Skeletal muscle tissue (tissue), 4 donors: ENCODE results near the gene XPC. TPM values are rescaled to one million over a fixed set of nuclear protein-coding genes. Genes with fewer than 3 reads are reported as not detected.

ENCODE experiments used
- H3K27ac ChIP-seq: one replicate; pipeline ENCODE4 v1.7.0; 2013; ENCODE audit warnings: mild to moderate bottlenecking, low read depth, low read length, inconsistent platforms
- H3K27me3 ChIP-seq, 3 donors: one replicate each; pipeline ENCODE4 v1.7.0; 2013; ENCODE audit warnings: low read length in 3 of 3; ENCODE audit not compliant: control insufficient read depth in 3 of 3, insufficient read depth in 3 of 3
- H3K36me3 ChIP-seq, 3 donors: one replicate each; pipeline ENCODE4 v1.7.0; 2013; ENCODE audit warnings: low read length in 3 of 3; ENCODE audit not compliant: control insufficient read depth in 3 of 3, insufficient read depth in 3 of 3
- H3K4me1 ChIP-seq, 3 donors: one replicate each; pipeline ENCODE4 v1.7.0; 2013; ENCODE audit warnings: low read length in 3 of 3, mild to moderate bottlenecking in 3 of 3; ENCODE audit not compliant: control insufficient read depth in 3 of 3, insufficient read depth in 3 of 3
- H3K4me3 ChIP-seq, 3 donors: one replicate each; pipeline ENCODE4 v1.7.0; 2013; ENCODE audit warnings: low read length in 3 of 3
- H3K9ac ChIP-seq, 3 donors: one replicate each; pipeline ENCODE4 v1.7.0; 2013; ENCODE audit warnings: low read length in 3 of 3, mild to moderate bottlenecking in 3 of 3, moderate library complexity in 2 of 3, low read depth in 1 of 3
- H3K9me3 ChIP-seq, 3 donors: one replicate each; pipeline ENCODE4 v1.7.0; 2013; ENCODE audit warnings: low read length in 3 of 3; ENCODE audit not compliant: control insufficient read depth in 3 of 3
- total RNA-seq: library from RNA; depleted of rRNA; stranded (reverse); fragments of >200 nt; gene quantifications from one replicate; pipeline ENCODE4 v1.2.3, GENCODE V29; 2014
- donor health status: Osteomylitis.

The XPC gene
- total RNA-seq, 1 donor from 2014 or later: 14.6 TPM

DNA sequence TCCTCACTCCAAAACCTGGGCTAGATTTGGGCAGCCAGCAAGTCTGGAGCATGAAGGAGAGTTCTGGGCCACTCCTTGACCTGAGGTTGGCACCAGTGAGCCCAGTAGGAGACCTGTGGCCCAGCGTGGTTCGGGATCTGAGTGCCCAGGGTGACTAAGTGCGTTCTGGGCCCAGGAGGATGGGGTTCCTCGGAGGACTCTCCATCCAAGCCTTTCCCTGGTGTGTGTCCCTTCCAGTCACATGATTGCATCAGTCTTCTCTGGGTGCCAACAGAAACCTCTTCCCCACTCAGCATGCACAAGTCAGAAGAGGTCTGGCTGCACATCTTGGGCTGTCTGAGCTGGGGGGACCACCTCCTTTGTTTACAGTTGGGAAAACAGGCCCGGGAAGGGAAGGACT lies 38.6 kb downstream of the XPC start:
- H3K27ac ChIP-seq: no peak overlapping the region
- no peaks in the 10 kb centered on the region for H3K9me3 ChIP-seq
- peaks cover 36 to 56% (median 53%) of the 10 kb centered on the region in 3 donors for H3K36me3 ChIP-seq
- peaks cover 35 to 61% (median 39%) of the 10 kb centered on the region in 3 donors for H3K4me1 ChIP-seq
- H3K4me3 ChIP-seq: no peak overlapping the region
- no peaks in the 10 kb centered on the region for H3K27me3 ChIP-seq
- H3K9ac ChIP-seq: peak overlapping the region in 1 of 3 donors; percentile 8

GRCh38 chr3:14138878-14139655 lies 39.3 kb downstream of the XPC start:
- Histone ChIP-seq H3K27me3 (no peaks in the 10 kb centered on the region), H3K4me3 (no peak overlapping the region), H3K27ac (peak overlapping the region; percentile 94), H3K9me3 (no peaks in the 10 kb centered on the region), H3K9ac (peak overlapping the region in 1 of 3 donors; percentile 8), H3K4me1 (peaks cover 29 to 54% (median 35%) of the 10 kb centered on the region in 3 donors), H3K36me3 (peaks cover 43 to 63% (median 59%) of the 10 kb centered on the region in 3 donors)

- no peak overlapping the region for H3K4me3 ChIP-seq
- H3K9ac ChIP-seq: peak overlapping the region in 2 of 3 donors; percentile 42 to 57
- peaks cover 51 to 70% (median 65%) of the 10 kb centered on the region in 3 donors for H3K36me3 ChIP-seq
- H3K9me3 ChIP-seq: no peaks in the 10 kb centered on the region
- H3K27ac ChIP-seq: peak overlapping the region; percentile 94
- peaks cover 24 to 50% (median 30%) of the 10 kb centered on the region in 3 donors for H3K4me1 ChIP-seq
- H3K27me3 ChIP-seq: no peaks in the 10 kb centered on the region
Measured at GRCh38 chr3:14138109-14138877, 40.1 kb downstream of the XPC start.

DNA sequence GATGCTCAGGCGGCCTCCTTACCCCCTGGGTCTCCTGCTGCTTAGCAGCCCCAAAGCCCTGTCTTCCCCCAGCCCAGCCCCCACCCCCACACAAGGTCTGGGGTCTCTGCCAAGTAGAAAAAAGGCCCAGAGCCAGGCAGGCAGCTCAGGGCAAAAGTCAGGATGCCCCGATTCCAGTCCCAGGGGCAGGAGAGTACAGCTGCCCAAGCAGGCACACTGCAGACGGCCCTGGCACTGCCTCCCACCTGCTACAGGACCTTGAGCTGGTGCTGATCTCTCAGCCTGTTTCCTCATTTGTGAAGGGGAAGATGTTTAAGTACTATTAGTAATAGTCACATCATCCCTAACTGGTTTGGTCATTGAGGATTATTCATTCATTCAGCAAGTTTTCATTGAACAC lies 41.0 kb downstream of the XPC start:
- H3K9ac ChIP-seq: peak overlapping the region in 2 of 3 donors; percentile 42 to 77
- peak overlapping the region in 2 of 3 donors; percentile 22 to 27 for H3K4me3 ChIP-seq
- H3K36me3 ChIP-seq: peaks cover 59 to 79% (median 74%) of the 10 kb centered on the region in 3 donors

DNA sequence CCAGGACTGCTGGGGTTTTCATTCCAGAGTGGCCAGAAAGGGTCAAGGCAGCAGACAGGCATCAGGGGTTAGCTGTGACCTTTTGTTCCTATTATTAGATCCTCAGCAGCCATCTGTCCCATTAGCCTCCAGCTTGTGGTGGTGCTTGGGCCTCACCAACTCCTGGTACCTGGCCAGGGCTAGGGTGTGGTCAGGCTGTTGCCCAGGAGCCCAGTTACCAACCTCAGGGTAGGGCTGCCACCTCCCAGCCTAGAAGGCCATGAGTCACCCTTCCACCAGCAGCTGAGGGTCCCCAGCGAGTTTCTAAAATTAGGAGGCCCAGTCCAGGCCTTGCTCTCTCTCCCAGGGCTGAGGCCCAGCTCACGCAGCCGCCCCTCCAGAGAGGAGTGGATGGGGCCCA lies 41.4 kb downstream of the XPC start:
- Histone ChIP-seq H3K9ac (peak overlapping the region; percentile 52 to 77 (median 66)), H3K4me3 (no peak overlapping the region), H3K27me3 (no peaks in the 10 kb centered on the region), H3K4me1 (peaks cover 24 to 48% (median 30%) of the 10 kb centered on the region in 3 donors), H3K9me3 (no peaks in the 10 kb centered on the region), H3K36me3 (peaks cover 61 to 81% (median 74%) of the 10 kb centered on the region in 3 donors), H3K27ac (peak overlapping the region; percentile 94)

More for the DNA sequence above, 41.0 kb downstream of the XPC start:
- Histone ChIP-seq H3K9me3 (no peaks in the 10 kb centered on the region), H3K27me3 (no peaks in the 10 kb centered on the region), H3K27ac (peak overlapping the region; percentile 94), H3K4me1 (peaks cover 24 to 50% (median 30%) of the 10 kb centered on the region in 3 donors)

- H3K27me3 ChIP-seq: no peaks in the 10 kb centered on the region
- no peak overlapping the region for H3K9ac ChIP-seq
- H3K4me3 ChIP-seq: no peak overlapping the region
- peaks cover 72 to 84% (median 78%) of the 10 kb centered on the region in 3 donors for H3K36me3 ChIP-seq
- peak overlapping the region; percentile 94 for H3K27ac ChIP-seq
- no peaks in the 10 kb centered on the region for H3K9me3 ChIP-seq
- peaks cover 19 to 42% (median 26%) of the 10 kb centered on the region in 3 donors for H3K4me1 ChIP-seq
Measured at GRCh38 chr3:14135581-14135980, 42.8 kb downstream of the XPC start.

GRCh38 chr3:14134291-14134690 lies 44.1 kb downstream of the XPC start:
- H3K4me3 ChIP-seq: no peak overlapping the region
- no peak overlapping the region for H3K27ac ChIP-seq
- peaks cover 19 to 37% (median 26%) of the 10 kb centered on the region in 3 donors for H3K4me1 ChIP-seq
- H3K9me3 ChIP-seq: no peaks in the 10 kb centered on the region
- no peaks in the 10 kb centered on the region for H3K27me3 ChIP-seq
- no peak overlapping the region for H3K9ac ChIP-seq
- H3K36me3 ChIP-seq: peaks cover 74 to 84% (median 76%) of the 10 kb centered on the region in 3 donors

GRCh38 chr3:14133876-14134275 lies 44.5 kb downstream of the XPC start:
- Histone ChIP-seq H3K27me3 (no peaks in the 10 kb centered on the region), H3K9ac (no peak overlapping the region), H3K27ac (no peak overlapping the region), H3K9me3 (no peaks in the 10 kb centered on the region), H3K4me3 (no peak overlapping the region), H3K4me1 (peaks cover 19 to 35% (median 26%) of the 10 kb centered on the region in 3 donors), H3K36me3 (peaks cover 70 to 81% (median 76%) of the 10 kb centered on the region in 3 donors)

- H3K4me3 ChIP-seq: no peak overlapping the region
- H3K9me3 ChIP-seq: no peaks in the 10 kb centered on the region
- no peak overlapping the region for H3K27ac ChIP-seq
- peaks cover 65 to 78% (median 76%) of the 10 kb centered on the region in 3 donors for H3K36me3 ChIP-seq
- peaks cover 18 to 30% (median 24%) of the 10 kb centered on the region in 3 donors for H3K4me1 ChIP-seq
- no peak overlapping the region for H3K9ac ChIP-seq
- H3K27me3 ChIP-seq: no peaks in the 10 kb centered on the region
Measured at GRCh38 chr3:14133188-14133800, 45.1 kb downstream of the XPC start.
